Breast epithelium (tissue), 4 donors: ENCODE measurements around the gene GULP1. TPM values are rescaled to one million over a fixed set of nuclear protein-coding genes. Genes with fewer than 3 reads are reported as not detected.

Experiments
- DNase-seq, 2 donors: peaks; one replicate each; pipeline ENCODE4 v3.0.0-alpha.2; 2019; ENCODE audit warnings: low spot score in 2 of 2
- H3K27ac ChIP-seq, 2 donors: fragments of 200-600 bp; sonication (generic) in 1 of 2; one replicate each; pipeline ENCODE4 v1.5.1; 2016 to 2019; ENCODE audit warnings: mild to moderate bottlenecking in 1 of 2
- H3K27me3 ChIP-seq, 2 donors: fragments of 200-600 bp; sonication (generic) in 1 of 2; one replicate each; pipeline versions ENCODE4 v1.5.1 to v1.6.0; 2017 to 2019; ENCODE audit warnings: control low read depth in 1 of 2, mild to moderate bottlenecking in 1 of 2
- H3K36me3 ChIP-seq: fragments of 200-600 bp; one replicate; pipeline ENCODE4 v1.5.1; 2019
- H3K4me1 ChIP-seq, 2 donors: fragments of 200-600 bp; sonication (generic); one replicate each; pipeline ENCODE4 v1.5.1; 2016 to 2019; ENCODE audit warnings: control low read depth in 1 of 2
- H3K4me3 ChIP-seq, 3 donors: fragments of 200-600 bp; sonication (generic); 1 replicate in 2 of 3; 2 replicates in 1 of 3; pipeline ENCODE4 v1.5.1; 2016 to 2019; ENCODE audit warnings: mild to moderate bottlenecking in 3 of 3, moderate library complexity in 2 of 3
- H3K9me3 ChIP-seq, 2 donors: fragments of 200-600 bp; sonication (generic) in 1 of 2; one replicate each; pipeline ENCODE4 v1.5.1; 2016 to 2019; ENCODE audit warnings: control low read depth in 1 of 2
- CTCF ChIP-seq, 3 donors: fragments of 450-650 bp; IDR thresholded peaks; one replicate each; pipeline ENCODE4 v1.5.1; 2016 to 2017; ENCODE audit warnings: antibody characterized with exemption in 3 of 3, mild to moderate bottlenecking in 3 of 3, moderate library complexity in 3 of 3
- POLR2A ChIP-seq: fragments of 450-650 bp; IDR thresholded peaks from one replicate; pipeline ENCODE4 v1.6.1; 2016; ENCODE audit warnings: antibody characterized with exemption, mild to moderate bottlenecking, moderate library complexity
- POLR2AphosphoS5 ChIP-seq, 3 donors: sonication (generic); formaldehyde crosslinking; IDR thresholded peaks; one replicate each; pipeline ENCODE4 v1.6.1; 2017; ENCODE audit warnings: antibody characterized with exemption in 3 of 3
- intact Hi-C: fragments of 100-400 bp; cut with DNase I; formaldehyde crosslinking; loops from one replicate; pipeline ENCODE4 v1.15.1; 2023; ENCODE audit warnings: low total_unique reads
- total RNA-seq, 3 donors: library from RNA; depleted of rRNA; stranded (reverse); fragments of >200 nt; gene quantifications; one replicate each; pipeline ENCODE4 v1.1.0, GENCODE V29; 2016

GULP1 gene
- total RNA-seq, 3 donors from 2014 or later = 16.5 to 47.9 (median 43.8) TPM

DNA sequence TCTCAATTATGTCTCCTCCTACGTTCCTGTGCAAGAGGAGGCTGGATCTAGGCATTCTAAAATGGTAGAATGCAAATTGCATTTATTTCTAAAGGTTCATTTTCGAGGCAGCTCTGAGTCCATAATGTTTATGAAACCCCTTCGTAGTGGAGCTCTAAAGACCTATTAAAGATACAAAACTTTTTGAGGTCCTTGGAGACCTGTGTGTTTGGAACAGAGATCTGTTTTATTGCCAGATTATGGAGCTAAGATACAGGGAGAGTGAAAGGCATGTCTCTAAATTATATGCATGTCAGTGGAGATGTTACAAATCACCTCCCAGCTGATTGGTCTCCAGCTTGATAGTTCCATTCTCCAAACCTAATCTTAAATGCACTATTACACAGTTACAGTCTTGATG lies 335.8 kb downstream of the GULP1 start:
- TF ChIP-seq POLR2A (no peak), POLR2AphosphoS5 (IDR thresholded peaks at IDR 0.05) (no peak), CTCF (IDR thresholded peaks at IDR 0.05) (no peak)

GRCh38 chr2:188628989-188629752 lies 337.5 kb downstream of the GULP1 start:
- Histone ChIP-seq H3K27ac (peak overlapping the region in 1 of 2 donors; percentile 74), H3K4me1 (no peaks in the 10 kb centered on the region), H3K36me3 (no peaks in the 10 kb centered on the region), H3K9me3 (no peaks in the 10 kb centered on the region), H3K4me3 (no peak overlapping the region), H3K27me3 (no peaks in the 10 kb centered on the region)
- TF ChIP-seq POLR2AphosphoS5 (IDR thresholded peaks at IDR 0.05) (no peak), CTCF (IDR thresholded peaks at IDR 0.05) (no peak)
- intact Hi-C loops = no loop called here
- no peak for DNase-seq

More for the DNA sequence above, 335.8 kb downstream of the GULP1 start:
- Histone ChIP-seq H3K4me1 (no peaks in the 10 kb centered on the region), H3K27ac (no peak overlapping the region), H3K27me3 (no peaks in the 10 kb centered on the region), H3K4me3 (no peak overlapping the region), H3K36me3 (no peaks in the 10 kb centered on the region), H3K9me3 (no peaks in the 10 kb centered on the region)
- no peak for DNase-seq
- intact Hi-C loops = no loop called here

- Histone ChIP-seq H3K27ac (peak overlapping the region in 1 of 2 donors; percentile 74), H3K4me1 (no peaks in the 10 kb centered on the region), H3K9me3 (no peaks in the 10 kb centered on the region), H3K27me3 (no peaks in the 10 kb centered on the region), H3K36me3 (no peaks in the 10 kb centered on the region), H3K4me3 (no peak overlapping the region)
- intact Hi-C loops = no loop called here
- TF ChIP-seq CTCF (IDR thresholded peaks at IDR 0.05) (no peak), POLR2AphosphoS5 (IDR thresholded peaks at IDR 0.05) (no peak), POLR2A (no peak)
- no peak for DNase-seq
Measured at GRCh38 chr2:188629753-188630527, 338.3 kb downstream of the GULP1 start.

GRCh38 chr2:188631037-188631809 lies 339.5 kb downstream of the GULP1 start:
- peak overlapping the region in 1 of 2 donors; percentile 3 for H3K27ac ChIP-seq
- DNase-seq = no peak
- intact Hi-C loops = no loop called here

More at GRCh38 chr2:188631037-188631809, 339.5 kb downstream of the GULP1 start:
- no peaks in the 10 kb centered on the region for H3K9me3 ChIP-seq
- no peaks in the 10 kb centered on the region for H3K36me3 ChIP-seq
- TF ChIP-seq POLR2AphosphoS5 (IDR thresholded peaks at IDR 0.05) (no peak), POLR2A (no peak), CTCF (IDR thresholded peaks at IDR 0.05) (no peak)
- H3K4me1 ChIP-seq = no peaks in the 10 kb centered on the region
- no peaks in the 10 kb centered on the region for H3K27me3 ChIP-seq
- H3K4me3 ChIP-seq = no peak overlapping the region
